K562 (cell line): ENCODE results near the gene UBN2.

Source experiments
- CCAR2 ChIP-seq: fragments of 200-400 bp; formaldehyde crosslinking; IDR thresholded peaks from 2 replicates; pipeline ENCODE4 v1.6.1; 2017; ENCODE audit warnings: mild to moderate bottlenecking, low read depth, low read length
- CEBPB ChIP-seq: fragments of 450-650 bp; IDR thresholded peaks from 2 replicates; pipeline ENCODE4 v1.6.1; 2016; ENCODE audit warnings: missing genetic modification characterization, missing compliant biosample characterization
- EZH2 ChIP-seq: IDR thresholded peaks from 2 replicates; pipeline ENCODE4 v1.6.1; 2012; ENCODE audit warnings: low read depth, mild to moderate bottlenecking, inconsistent platforms, low read length, borderline replicate concordance
- FOXJ2 ChIP-seq: fragments of 200-800 bp; sonication (Bioruptor generic); IDR thresholded peaks from 2 replicates; pipeline ENCODE4 v1.6.1; 2016; ENCODE audit warnings: missing genetic modification characterization, missing compliant biosample characterization
- MEF2D ChIP-seq: conservative IDR thresholded peaks from 2 replicates; pipeline ENCODE4 v1.6.1; 2016; ENCODE audit warnings: low read depth, missing genetic modification characterization, missing compliant biosample characterization
- POLR2AphosphoS5 ChIP-seq: IDR thresholded peaks from 2 replicates; pipeline ENCODE4 v1.6.1; 2011; ENCODE audit warnings: mild to moderate bottlenecking, low read depth, low read length, moderate library complexity; ENCODE audit not compliant: control insufficient read depth, insufficient read depth
- SRF ChIP-seq, 2 experiments: fragments of 250-450, 450-650 bp in 1 of 2; sonication (Bioruptor Pico) in 1 of 2; sonication (generic) in 1 of 2; formaldehyde crosslinking; IDR thresholded peaks; 2 replicates each; pipeline versions ENCODE4 v1.5.0 to v1.5.1; 2020 to 2022; ENCODE audit warnings: mild to moderate bottlenecking in 1 of 2, missing genetic modification reagents in 1 of 2
- ZBTB43 ChIP-seq: sonication (generic); formaldehyde crosslinking; IDR thresholded peaks from 2 replicates; pipeline ENCODE4 v1.8.0; 2023; ENCODE audit warnings: mild to moderate bottlenecking, missing genetic modification reagents
- ZNF766 ChIP-seq: fragments of 200-800 bp; sonication (Bioruptor generic); conservative IDR thresholded peaks from 2 replicates; pipeline ENCODE4 v1.6.1; 2016; ENCODE audit warnings: missing genetic modification characterization, missing compliant biosample characterization

- TF ChIP-seq EZH2, result no peak
- no peak for TF ChIP-seq FOXJ2
- no peak for TF ChIP-seq SRF (CRISPR knock-in tag; IDR thresholded peaks at IDR 0.05)
- no peak for TF ChIP-seq POLR2AphosphoS5
- no peak for TF ChIP-seq CCAR2
- TF ChIP-seq ZBTB43, result no peak
- TF ChIP-seq ZNF766 (CRISPR knock-in tag), result no peak
- TF ChIP-seq MEF2D (tag), result no peak
- TF ChIP-seq CEBPB (tag), result no peak
Measured at GRCh38 chr7:139224219-139224618, 6.8 kb upstream of the UBN2 start.
